Measurements from ENCODE around the gene IRGM.

- TF ChIP-seq, protein P1, sequence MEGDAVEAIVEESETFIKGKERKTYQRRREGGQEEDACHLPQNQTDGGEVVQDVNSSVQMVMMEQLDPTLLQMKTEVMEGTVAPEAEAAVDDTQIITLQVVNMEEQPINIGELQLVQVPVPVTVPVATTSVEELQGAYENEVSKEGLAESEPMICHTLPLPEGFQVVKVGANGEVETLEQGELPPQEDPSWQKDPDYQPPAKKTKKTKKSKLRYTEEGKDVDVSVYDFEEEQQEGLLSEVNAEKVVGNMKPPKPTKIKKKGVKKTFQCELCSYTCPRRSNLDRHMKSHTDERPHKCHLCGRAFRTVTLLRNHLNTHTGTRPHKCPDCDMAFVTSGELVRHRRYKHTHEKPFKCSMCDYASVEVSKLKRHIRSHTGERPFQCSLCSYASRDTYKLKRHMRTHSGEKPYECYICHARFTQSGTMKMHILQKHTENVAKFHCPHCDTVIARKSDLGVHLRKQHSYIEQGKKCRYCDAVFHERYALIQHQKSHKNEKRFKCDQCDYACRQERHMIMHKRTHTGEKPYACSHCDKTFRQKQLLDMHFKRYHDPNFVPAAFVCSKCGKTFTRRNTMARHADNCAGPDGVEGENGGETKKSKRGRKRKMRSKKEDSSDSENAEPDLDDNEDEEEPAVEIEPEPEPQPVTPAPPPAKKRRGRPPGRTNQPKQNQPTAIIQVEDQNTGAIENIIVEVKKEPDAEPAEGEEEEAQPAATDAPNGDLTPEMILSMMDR (IDR thresholded peaks at IDR 0.05): no peak
- no peak for TF ChIP-seq POLR2A (IDR thresholded peaks at IDR 0.05)
- no peak for TF ChIP-seq EP300 (IDR thresholded peaks at IDR 0.05)
These were observed 37.0 kb upstream of the IRGM start for GRCh38 chr5:150809363-150809762.

Measured in tibial nerve (tissue), 4 donors.